NCI-H748 (cell line): ENCODE measurements around the gene PYROXD2.

ENCODE experiments used
- DNase-seq: peaks from one replicate; lab custom pipeline; 2025; ENCODE audit not compliant: unreplicated experiment; lab: John Stamatoyannopoulos, UW

Gene PYROXD2

GRCh38 chr10:98414932-98415730, at the start of gene PYROXD2:
Gene PYROXD2, minus strand, starts transcription at chr10:98415182. Its CDS starts 47 bp downstream, at chr10:98415135.
- DNase-seq: peak; percentile 89

- DNase-seq: no peak
Measured at GRCh38 chr10:98463976-98464754, 49.2 kb upstream of the PYROXD2 start.

DNA sequence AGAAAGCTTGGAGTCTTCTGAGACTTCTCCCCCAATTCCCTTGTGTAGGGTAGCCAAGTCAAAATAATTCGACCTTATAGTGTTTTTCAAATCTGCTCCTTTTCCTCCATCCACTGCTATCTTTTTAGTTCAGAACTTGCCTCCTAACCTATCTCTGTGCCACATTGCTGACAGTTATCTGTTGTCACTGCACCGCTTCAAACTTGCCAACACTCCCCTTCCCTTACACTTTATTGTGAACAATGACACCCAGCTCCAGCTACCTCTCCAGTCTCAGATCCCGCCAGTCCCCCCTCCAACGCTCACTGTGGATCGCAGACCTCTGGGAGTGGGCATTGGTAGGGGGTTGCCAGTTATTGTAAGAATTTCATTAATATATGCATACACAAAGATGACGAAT, 48.0 kb upstream of the PYROXD2 start:
- DNase-seq: no peak

DNA sequence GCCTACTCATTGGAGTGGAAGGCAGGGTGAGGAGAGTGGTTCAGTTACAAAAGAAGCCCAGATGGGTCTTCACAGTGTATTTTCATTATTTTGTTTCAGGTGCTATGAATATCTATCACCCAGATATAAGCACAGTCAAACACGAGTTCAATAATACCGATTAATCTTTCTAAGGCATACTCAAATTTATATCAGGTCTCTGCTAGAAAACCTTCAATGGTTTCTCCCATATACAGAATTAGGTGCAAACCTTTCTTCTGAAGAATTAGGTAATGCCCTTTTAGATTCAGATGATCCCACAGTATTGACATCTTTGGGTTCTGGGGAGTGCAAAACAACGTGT, 46.5 kb upstream of the PYROXD2 start:
- no peak for DNase-seq

DNA sequence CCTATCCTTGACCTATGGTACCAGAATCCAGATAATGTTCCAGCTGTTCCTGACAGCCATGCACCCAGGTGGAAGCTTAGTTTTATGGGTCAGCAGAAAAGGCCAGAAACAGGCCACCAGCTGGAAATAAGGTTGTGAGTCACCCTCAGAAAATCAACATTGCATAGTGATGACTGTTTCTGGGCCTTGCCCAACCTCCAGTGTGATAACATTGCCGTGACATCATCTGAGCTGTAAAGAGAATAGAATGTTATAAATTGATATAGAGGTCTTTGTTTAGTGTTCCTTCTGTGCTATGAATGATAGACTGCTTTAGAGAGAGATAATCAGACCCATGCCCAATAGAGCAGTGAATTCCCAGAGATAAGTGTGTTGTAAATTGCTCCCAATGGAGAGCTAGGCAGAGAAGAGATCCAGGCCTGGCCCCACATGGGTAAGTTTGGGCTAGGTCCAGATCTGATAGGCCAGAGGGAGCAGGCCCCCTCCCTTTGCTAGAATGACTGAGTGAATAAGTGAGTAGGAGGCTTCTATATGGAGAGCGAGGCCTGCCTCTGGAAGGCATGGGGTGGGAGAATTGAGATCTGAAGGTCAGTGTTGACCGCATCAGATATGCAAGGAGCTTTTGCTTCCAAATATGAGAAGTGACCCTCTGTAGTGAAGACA, 46.0 kb upstream of the PYROXD2 start:
- DNase-seq: no peak

GRCh38 chr10:98458809-98459784, 44.1 kb upstream of the PYROXD2 start:
- no peak for DNase-seq

- DNase-seq: no peak
Measured at GRCh38 chr10:98457721-98458120, 42.7 kb upstream of the PYROXD2 start.

DNA sequence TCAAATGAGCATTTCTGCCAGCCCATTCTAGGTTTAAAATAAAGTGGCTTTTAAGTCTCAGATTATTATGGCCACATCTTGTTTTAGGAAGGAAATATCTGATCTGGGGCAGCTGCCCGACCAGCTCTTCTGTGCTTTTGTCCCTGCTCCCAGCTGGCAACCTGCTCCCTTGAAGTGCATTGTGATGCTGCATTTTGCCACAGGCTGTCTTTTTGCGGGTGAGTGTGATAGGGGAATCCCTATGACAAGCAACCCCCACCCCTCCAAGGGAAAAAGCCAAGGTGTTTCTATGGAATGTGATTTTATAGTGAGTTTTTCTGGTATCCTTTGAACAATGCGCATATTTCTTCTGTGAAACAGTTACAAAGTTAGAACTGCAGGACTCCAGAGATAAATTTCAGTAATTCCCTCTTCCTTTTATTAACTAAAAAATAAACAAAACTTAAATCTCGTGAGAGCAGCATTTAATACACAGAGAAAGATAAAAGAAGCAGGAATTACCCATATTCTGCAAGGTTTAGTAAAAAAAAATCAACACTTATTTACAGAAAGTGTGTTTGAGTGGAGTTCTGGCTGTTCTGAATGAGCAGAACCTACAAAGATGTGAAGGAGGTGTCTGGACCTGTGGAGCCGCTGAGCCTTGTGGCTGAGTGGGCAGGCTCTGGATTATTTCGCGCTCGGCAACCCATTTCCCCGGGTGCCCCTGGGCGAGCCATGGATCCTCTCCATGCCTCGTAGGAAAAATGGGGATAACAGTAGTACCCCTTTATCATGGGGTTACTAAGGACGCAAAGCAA, 41.9 kb upstream of the PYROXD2 start:
- DNase-seq: no peak

GRCh38 chr10:98456043-98456570, 41.1 kb upstream of the PYROXD2 start:
- DNase-seq: peak; percentile 30

DNA sequence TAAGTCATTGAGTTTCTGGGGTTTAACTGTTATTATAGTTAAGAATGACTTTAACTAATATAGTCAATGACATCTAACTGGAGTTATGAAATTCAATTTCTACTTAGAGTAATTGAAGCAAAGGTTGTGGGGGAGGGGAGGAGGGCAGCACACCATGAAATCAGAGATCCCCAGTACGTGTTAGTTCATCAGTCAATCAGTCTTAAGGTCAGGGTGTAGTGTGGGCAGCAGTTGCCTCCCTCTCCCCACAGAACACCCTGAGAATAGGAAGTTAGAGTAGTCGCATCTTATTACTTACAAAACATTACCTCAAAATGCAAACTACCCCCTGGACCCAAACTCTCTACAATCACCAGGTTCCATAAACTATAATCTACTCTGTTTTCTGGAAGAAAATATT, 38.7 kb upstream of the PYROXD2 start:
- DNase-seq: no peak

- DNase-seq: no peak
Measured at GRCh38 chr10:98450618-98451017, 35.6 kb upstream of the PYROXD2 start.

DNA sequence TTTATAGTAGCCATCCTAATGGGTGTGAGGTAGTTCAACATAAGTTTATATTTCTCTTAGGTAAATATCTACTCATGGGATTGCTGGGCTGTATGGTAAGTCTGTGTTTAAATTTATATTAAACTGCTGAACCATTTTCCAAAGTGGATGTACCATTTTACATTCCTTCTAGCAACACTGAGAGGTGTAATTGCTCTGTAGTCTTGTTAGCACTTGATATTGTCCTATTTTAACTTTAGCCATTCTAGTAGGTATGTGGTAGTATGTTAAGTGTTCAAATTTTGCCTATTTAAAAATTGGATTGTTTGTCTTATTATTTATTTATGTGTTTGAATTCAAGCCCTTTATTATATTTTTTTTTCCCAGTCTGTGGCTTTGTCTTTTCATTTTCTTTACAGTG, 34.3 kb upstream of the PYROXD2 start:
- DNase-seq: no peak

GRCh38 chr10:98446661-98447221, 31.8 kb upstream of the PYROXD2 start, which contains the start of gene HPS1:
Gene HPS1, minus strand, starts transcription at chr10:98446935. Its CDS starts 3,695 bp downstream, at chr10:98443240.
- DNase-seq: peak; percentile 69

- peak; percentile 27 for DNase-seq
Measured at GRCh38 chr10:98446151-98446660, 31.2 kb upstream of the PYROXD2 start.

DNA sequence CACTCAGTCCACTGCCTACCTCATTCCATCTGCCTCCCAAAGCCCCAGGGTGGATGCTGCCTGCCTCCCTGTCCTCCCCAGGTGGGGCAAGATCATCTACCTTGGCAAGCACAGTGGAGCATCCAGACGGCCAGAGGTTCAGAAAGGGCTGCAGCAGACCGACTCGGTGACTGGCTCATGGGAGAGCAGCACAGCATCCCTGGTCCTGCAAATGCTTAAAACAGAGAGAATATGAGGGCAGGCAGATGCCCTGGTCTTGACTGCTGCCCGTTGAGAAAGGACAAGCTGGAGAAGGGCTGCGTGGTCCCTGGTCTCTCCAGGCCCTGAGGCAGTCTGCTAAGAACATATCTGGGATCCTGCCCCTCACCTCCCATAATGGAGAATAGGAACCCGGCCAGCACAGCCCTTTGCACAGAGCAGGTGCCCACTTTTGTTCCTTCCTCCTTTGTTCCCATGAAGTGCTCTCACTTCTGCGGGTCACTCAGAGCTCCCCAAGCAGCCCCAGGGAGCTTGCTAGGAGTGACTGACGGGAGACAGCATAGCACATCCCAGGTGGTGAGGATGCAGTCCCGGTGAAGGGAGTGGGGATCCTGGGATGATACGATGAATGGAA, 30.3 kb upstream of the PYROXD2 start:
- no peak for DNase-seq

- no peak for DNase-seq
Measured at GRCh38 chr10:98444314-98445006, 29.5 kb upstream of the PYROXD2 start.

GRCh38 chr10:98438715-98439114, 23.7 kb upstream of the PYROXD2 start:
- no peak for DNase-seq

DNA sequence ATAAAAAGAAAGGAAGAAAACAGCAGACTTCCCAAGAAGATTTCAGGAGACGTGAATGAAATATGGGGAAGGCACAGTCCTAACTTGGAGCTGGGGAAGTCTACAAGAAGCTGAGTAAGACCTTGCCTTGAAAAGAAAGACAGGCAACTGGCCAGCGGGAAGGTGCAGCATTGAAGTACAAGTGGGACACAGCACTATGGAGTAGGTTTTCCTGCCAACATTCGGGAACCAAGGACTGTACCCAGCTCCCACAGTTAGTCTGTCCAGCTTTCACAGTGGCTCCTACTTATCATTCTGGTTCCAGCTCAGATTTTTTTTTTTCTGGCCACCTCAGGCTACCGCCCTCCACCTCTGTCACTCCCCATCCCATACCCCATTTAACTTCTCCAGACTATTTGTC, 21.7 kb upstream of the PYROXD2 start:
- no peak for DNase-seq
